ENCODE measurements around the gene MTMR6.
A peak's percentile ranks its signal among the peaks of the same experiment; 100 is the strongest.

MTMR6 gene

DNA sequence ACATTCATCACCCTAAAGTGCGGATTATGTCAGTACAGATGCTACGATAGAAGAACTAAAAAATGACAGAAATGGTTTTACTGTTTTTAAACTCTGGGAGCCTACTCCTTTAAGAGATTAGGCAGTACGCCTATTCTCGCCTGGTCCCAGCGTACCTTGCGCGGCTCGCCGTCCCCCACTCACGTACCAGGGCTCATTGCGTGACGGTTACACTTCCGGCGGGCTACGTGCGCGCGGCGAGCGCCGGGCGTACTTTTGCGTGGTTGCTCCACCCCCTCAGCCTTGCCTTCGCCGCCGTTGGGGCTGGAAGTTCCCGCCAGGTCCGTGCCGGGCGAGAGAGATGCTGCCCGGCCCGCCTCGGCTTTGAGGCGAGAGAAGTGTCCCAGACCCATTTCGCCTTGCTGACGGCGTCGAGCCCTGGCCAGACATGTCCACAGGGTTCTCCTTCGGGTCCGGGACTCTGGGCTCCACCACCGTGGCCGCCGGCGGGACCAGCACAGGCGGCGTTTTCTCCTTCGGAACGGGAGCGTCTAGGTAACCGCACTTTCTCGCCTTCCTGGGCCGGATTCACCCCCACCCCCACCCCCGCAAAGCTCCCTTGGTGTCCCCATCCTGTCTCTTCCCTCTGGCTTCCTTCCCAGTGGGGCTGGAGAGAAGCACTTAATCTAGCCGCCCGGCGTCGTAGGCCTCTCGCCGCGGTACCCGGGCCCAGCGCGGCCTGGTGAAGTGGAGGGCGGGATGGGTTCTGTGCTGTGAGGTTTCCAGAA, 14.2 kb upstream of the MTMR6 start, which contains the start of gene NUP58:
Gene NUP58 (plus strand): TSS at position 279 of the 767 bp plus-strand sequence. CDS start 149 bp downstream, at position 428.
- Histone ChIP-seq H2AFZ (ENCODE audit: low read length) (peak within 1 kb of the TSS; percentile 93), H3K9ac (ENCODE audit: low read length) (peak within 1 kb of the TSS; percentile 87), H3K9me3 (ENCODE audit: low read length) (0 out of 2 replicates have a peak, but pooled peaks cover 3% of the 10 kb centered on the region), H3F3A (ENCODE audit: insufficient read depth, low read length) (no peaks in the 10 kb centered on the region), H4K20me1 (ENCODE audit: insufficient read depth, low read length) (no peaks in the 10 kb centered on the region), H3K9me2 (ENCODE audit: low read depth, low read length) (no peaks in the 10 kb centered on the region), H3K4me2 (ENCODE audit: low read length) (peak within 1 kb of the TSS; percentile 74), H3K27me3 (ENCODE audit: insufficient read depth, low read length) (no peaks in the 10 kb centered on the region), H3K36me3 (ENCODE audit: insufficient read depth, low read length) (peaks cover 29% of the 10 kb centered on the region), H3K79me2 (ENCODE audit: insufficient read depth, low read length) (peaks cover 45% of the 10 kb centered on the region), H3K27ac (ENCODE audit: low read depth, low read length, poor library complexity, severe bottlenecking) (peak within 1 kb of the TSS; percentile 75), H3K4me1 (ENCODE audit: insufficient read depth, low read length, severe bottlenecking) (peaks cover 20% of the 10 kb centered on the region), H3K4me3 (ENCODE audit: low read depth, low read length, poor library complexity, severe bottlenecking) (peak within 1 kb of the TSS; percentile 80)
- TF ChIP-seq, protein P1, sequence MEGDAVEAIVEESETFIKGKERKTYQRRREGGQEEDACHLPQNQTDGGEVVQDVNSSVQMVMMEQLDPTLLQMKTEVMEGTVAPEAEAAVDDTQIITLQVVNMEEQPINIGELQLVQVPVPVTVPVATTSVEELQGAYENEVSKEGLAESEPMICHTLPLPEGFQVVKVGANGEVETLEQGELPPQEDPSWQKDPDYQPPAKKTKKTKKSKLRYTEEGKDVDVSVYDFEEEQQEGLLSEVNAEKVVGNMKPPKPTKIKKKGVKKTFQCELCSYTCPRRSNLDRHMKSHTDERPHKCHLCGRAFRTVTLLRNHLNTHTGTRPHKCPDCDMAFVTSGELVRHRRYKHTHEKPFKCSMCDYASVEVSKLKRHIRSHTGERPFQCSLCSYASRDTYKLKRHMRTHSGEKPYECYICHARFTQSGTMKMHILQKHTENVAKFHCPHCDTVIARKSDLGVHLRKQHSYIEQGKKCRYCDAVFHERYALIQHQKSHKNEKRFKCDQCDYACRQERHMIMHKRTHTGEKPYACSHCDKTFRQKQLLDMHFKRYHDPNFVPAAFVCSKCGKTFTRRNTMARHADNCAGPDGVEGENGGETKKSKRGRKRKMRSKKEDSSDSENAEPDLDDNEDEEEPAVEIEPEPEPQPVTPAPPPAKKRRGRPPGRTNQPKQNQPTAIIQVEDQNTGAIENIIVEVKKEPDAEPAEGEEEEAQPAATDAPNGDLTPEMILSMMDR (IDR thresholded peaks at IDR 0.05; ENCODE audit: low read length), result no peak

DNA sequence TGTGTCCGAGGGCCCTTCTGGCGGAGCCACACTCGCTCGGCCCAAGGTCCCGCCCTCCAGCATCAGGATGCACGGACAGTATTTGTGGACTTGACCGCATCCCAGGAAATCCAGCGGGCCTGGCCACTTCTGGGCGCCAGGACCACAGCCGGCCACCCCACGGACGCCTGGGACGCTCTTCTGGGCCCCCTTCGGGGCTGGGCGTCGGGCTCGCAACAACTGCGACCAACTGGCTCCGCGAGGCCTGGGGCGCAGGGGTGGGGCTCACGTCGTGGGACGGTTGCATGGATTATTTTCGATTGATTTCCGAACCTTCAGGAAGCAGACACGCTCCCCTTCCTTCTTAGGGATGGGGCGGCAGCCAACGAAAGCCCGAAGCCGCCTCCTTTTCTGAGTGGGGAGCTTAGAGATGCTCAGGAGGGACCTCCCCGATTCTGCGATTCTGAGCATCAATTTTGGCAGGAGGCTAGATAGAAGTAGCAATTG, 13.6 kb upstream of the MTMR6 start:
- H4K20me1 ChIP-seq (ENCODE audit: insufficient read depth, low read length), result no peaks in the 10 kb centered on the region
- H3K27me3 ChIP-seq (ENCODE audit: insufficient read depth, low read length), result no peaks in the 10 kb centered on the region
- no peaks in the 10 kb centered on the region for H3K9me2 ChIP-seq (ENCODE audit: low read depth, low read length)
- peak overlapping the region; percentile 93 for H2AFZ ChIP-seq (ENCODE audit: low read length)
- H3F3A ChIP-seq (ENCODE audit: insufficient read depth, low read length), result no peaks in the 10 kb centered on the region
- TF ChIP-seq, protein P1 (IDR thresholded peaks at IDR 0.05; ENCODE audit: low read length), result no peak
- TF ChIP-seq EZH2 (IDR thresholded peaks at IDR 0.05; ENCODE audit: borderline replicate concordance, low read length), result no peak
- H3K4me3 ChIP-seq (ENCODE audit: low read depth, low read length, poor library complexity, severe bottlenecking), result peak overlapping the region; percentile 80
- H3K36me3 ChIP-seq (ENCODE audit: insufficient read depth, low read length), result peaks cover 23% of the 10 kb centered on the region
- H3K9ac ChIP-seq (ENCODE audit: low read length), result peak overlapping the region; percentile 51; the same call in 1 of the 2 replicates
- H3K9me3 ChIP-seq (ENCODE audit: low read length), result 0 out of 2 replicates have a peak, but pooled peaks cover 3% of the 10 kb centered on the region
- H3K4me1 ChIP-seq (ENCODE audit: insufficient read depth, low read length, severe bottlenecking), result peaks cover 20% of the 10 kb centered on the region
- H3K4me2 ChIP-seq (ENCODE audit: low read length), result peak overlapping the region; percentile 74
- peaks cover 41% of the 10 kb centered on the region for H3K79me2 ChIP-seq (ENCODE audit: insufficient read depth, low read length)
- peak overlapping the region; percentile 42 for H3K27ac ChIP-seq (ENCODE audit: low read depth, low read length, poor library complexity, severe bottlenecking)

GRCh38 chr13:25295701-25296100, 8.4 kb upstream of the MTMR6 start:
- H3K9ac ChIP-seq (ENCODE audit: low read length), result no peak overlapping the region
- TF ChIP-seq, protein P1 (IDR thresholded peaks at IDR 0.05; ENCODE audit: low read length), result no peak
- no peak for TF ChIP-seq EZH2 (IDR thresholded peaks at IDR 0.05; ENCODE audit: borderline replicate concordance, low read length)
- H3K9me3 ChIP-seq (ENCODE audit: low read length), result 0 out of 2 replicates have a peak, but pooled peaks cover 3% of the 10 kb centered on the region
- H2AFZ ChIP-seq (ENCODE audit: low read length), result no peak overlapping the region
- no peaks in the 10 kb centered on the region for H3F3A ChIP-seq (ENCODE audit: insufficient read depth, low read length)
- H4K20me1 ChIP-seq (ENCODE audit: insufficient read depth, low read length), result no peaks in the 10 kb centered on the region
- H3K79me2 ChIP-seq (ENCODE audit: insufficient read depth, low read length), result no peaks in the 10 kb centered on the region
- H3K4me2 ChIP-seq (ENCODE audit: low read length), result no peak overlapping the region
- no peaks in the 10 kb centered on the region for H3K36me3 ChIP-seq (ENCODE audit: insufficient read depth, low read length)
- H3K27me3 ChIP-seq (ENCODE audit: insufficient read depth, low read length), result no peaks in the 10 kb centered on the region
- H3K4me1 ChIP-seq (ENCODE audit: insufficient read depth, low read length, severe bottlenecking), result no peaks in the 10 kb centered on the region
- H3K9me2 ChIP-seq (ENCODE audit: low read depth, low read length), result no peaks in the 10 kb centered on the region
- no peak overlapping the region for H3K27ac ChIP-seq (ENCODE audit: low read depth, low read length, poor library complexity, severe bottlenecking)
- H3K4me3 ChIP-seq (ENCODE audit: low read depth, low read length, poor library complexity, severe bottlenecking), result no peak overlapping the region

Data from OCI-LY1 (cell line).